HEK293T (cell line): ENCODE data around the gene ASCC1.

Source experiments
- BHLHE40 ChIP-seq: fragments of 450-650 bp; IDR thresholded peaks from 2 replicates; pipeline ENCODE4 v1.6.1; 2016; ENCODE audit warnings: mild to moderate bottlenecking, moderate library complexity, borderline replicate concordance
- FOXA1 ChIP-seq: fragments of 450-650 bp; IDR thresholded peaks from 2 replicates; pipeline ENCODE4 v1.6.1; 2016; ENCODE audit warnings: mild to moderate bottlenecking
- LEF1 ChIP-seq: fragments of 450-650 bp; IDR thresholded peaks from 2 replicates; pipeline ENCODE4 v1.6.1; 2017; ENCODE audit warnings: mild to moderate bottlenecking, borderline replicate concordance
- TARDBP ChIP-seq: fragments of 450-650 bp; IDR thresholded peaks from 2 replicates; pipeline ENCODE4 v1.6.1; 2016

GRCh38 chr10:72146559-72147323 is 69.3 kb downstream of the ASCC1 start:
- TF ChIP-seq TARDBP (no peak), LEF1 (no peak), FOXA1 (no peak), BHLHE40 (no peak)
